ENCODE measurements around the gene NXF3.
"Not testable (repeated sequence)": the region's sequence is repeated elsewhere in the genome, so short reads cannot be mapped to it uniquely, and the experiment has no call there.

Gene NXF3

GRCh38 chrX:103092942-103093341 is at the start of gene NXF3:
Gene NXF3 (minus strand): TSS chrX:103093143. CDS start chrX:103093023, 120 bp downstream.
- no peak for DNase-seq (ENCODE audit: low read depth, low spot score)
- H3K27me3 ChIP-seq (ENCODE audit: control insufficient read depth, insufficient read depth, low read length) = no peaks in the 10 kb centered on the region
- H3K9me3 ChIP-seq (ENCODE audit: control insufficient read depth, insufficient read depth, low read length) = no peaks in the 10 kb centered on the region
- H3K4me1 ChIP-seq (ENCODE audit: control insufficient read depth, insufficient read depth, low read length) = no peaks in the 10 kb centered on the region
- WGBS (ENCODE audit: insufficient coverage, insufficient read length) = no CpG with 5 or more reads among the region's 5 CpGs
- H3K36me3 ChIP-seq (ENCODE audit: control insufficient read depth, insufficient read depth, low read length) = no peaks in the 10 kb centered on the region
- H3K27ac ChIP-seq (ENCODE audit: low read length) = no peak within 1 kb of the TSS
- no peak within 1 kb of the TSS for H3K4me3 ChIP-seq (ENCODE audit: low read length)

DNA sequence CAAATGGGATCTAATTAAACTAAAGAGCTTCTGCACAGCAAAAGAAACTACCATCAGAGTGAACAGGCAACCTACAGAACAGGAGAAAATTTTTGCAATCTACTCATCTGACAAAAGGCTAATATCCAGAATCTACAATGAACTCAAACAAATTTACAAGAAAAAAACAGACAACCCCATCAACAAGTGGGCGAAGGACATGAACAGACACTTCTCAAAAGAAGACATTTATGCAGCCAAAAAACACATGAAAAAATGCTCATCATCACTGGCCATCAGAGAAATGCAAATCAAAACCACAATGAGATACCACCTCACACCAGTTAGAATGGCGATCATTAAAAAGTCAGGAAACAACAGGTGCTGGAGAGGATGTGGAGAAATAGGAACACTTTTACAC is 43.6 kb upstream of the NXF3 start:
- H3K4me1 ChIP-seq (ENCODE audit: control insufficient read depth, insufficient read depth, low read length); H3K27me3 ChIP-seq (ENCODE audit: control insufficient read depth, insufficient read depth, low read length); H3K36me3 ChIP-seq (ENCODE audit: control insufficient read depth, insufficient read depth, low read length); DNase-seq (ENCODE audit: low read depth, low spot score); H3K9me3 ChIP-seq (ENCODE audit: control insufficient read depth, insufficient read depth, low read length); H3K4me3 ChIP-seq (ENCODE audit: low read length); H3K27ac ChIP-seq (ENCODE audit: low read length): not testable (repeated sequence)
- no CpG with 5 or more reads among the region's 2 CpGs for WGBS (ENCODE audit: insufficient coverage, insufficient read length)

DNA sequence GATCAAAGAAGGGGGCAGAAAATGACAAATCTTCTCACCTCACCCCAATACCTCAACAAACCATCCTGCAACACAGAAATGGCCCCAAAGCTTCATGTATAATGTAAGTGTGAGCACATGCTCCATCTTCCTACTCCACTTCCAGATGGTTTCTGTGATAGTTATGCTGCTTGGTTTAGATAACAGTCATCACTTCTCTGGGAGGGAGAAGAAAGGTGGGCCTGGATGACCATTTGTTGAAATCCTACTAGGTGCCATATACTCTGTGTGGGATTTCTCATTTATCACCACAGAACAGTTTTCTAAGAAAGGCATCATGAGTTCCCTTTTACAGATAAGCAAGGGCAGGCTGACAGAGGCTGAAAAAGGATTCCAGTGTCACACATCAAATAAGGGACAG is 31.3 kb upstream of the NXF3 start:
- Histone ChIP-seq H3K4me1 (ENCODE audit: control insufficient read depth, insufficient read depth, low read length) (no peaks in the 10 kb centered on the region), H3K9me3 (ENCODE audit: control insufficient read depth, insufficient read depth, low read length) (no peaks in the 10 kb centered on the region)

DNA sequence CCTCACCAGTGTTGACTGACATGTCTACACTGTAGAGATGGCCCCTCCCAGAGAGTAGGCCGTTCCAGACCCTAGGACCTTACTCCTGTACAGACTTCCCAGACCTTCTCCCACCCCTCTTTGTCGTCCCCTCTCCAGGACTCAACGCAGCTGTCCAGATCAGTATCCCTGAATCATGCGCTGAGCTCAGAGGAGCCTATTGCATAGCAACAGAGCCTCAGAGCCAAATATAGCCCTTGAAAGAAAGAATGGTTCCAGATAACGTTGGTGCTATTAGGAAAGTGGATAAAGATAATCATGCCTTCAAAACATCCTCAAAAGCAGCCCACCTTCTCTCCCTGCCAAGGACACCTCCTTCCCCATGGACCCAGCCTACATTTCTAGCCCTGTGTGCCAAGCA is 27.8 kb upstream of the NXF3 start:
- H3K9me3 ChIP-seq (ENCODE audit: control insufficient read depth, insufficient read depth, low read length) = no peaks in the 10 kb centered on the region
- DNase-seq (ENCODE audit: low read depth, low spot score) = no peak
- WGBS (ENCODE audit: insufficient coverage, insufficient read length) = no CpG with 5 or more reads among the region's 5 CpGs
- no peaks in the 10 kb centered on the region for H3K36me3 ChIP-seq (ENCODE audit: control insufficient read depth, insufficient read depth, low read length)
- no peak overlapping the region for H3K4me3 ChIP-seq (ENCODE audit: low read length)
- no peak overlapping the region for H3K27ac ChIP-seq (ENCODE audit: low read length)
- no peaks in the 10 kb centered on the region for H3K4me1 ChIP-seq (ENCODE audit: control insufficient read depth, insufficient read depth, low read length)
- H3K27me3 ChIP-seq (ENCODE audit: control insufficient read depth, insufficient read depth, low read length) = no peaks in the 10 kb centered on the region

More for the DNA sequence above, 31.3 kb upstream of the NXF3 start:
- DNase-seq (ENCODE audit: low read depth, low spot score) = no peak
- no peaks in the 10 kb centered on the region for H3K36me3 ChIP-seq (ENCODE audit: control insufficient read depth, insufficient read depth, low read length)
- H3K27ac ChIP-seq (ENCODE audit: low read length) = no peak overlapping the region
- H3K27me3 ChIP-seq (ENCODE audit: control insufficient read depth, insufficient read depth, low read length) = no peaks in the 10 kb centered on the region
- H3K4me3 ChIP-seq (ENCODE audit: low read length) = no peak overlapping the region

GRCh38 chrX:103116970-103117369 is 24.0 kb upstream of the NXF3 start:
- DNase-seq (ENCODE audit: low read depth, low spot score); H3K9me3 ChIP-seq (ENCODE audit: control insufficient read depth, insufficient read depth, low read length): not testable (repeated sequence)
- no CpG with 5 or more reads among the region's 14 CpGs for WGBS (ENCODE audit: insufficient coverage, insufficient read length)

DNA sequence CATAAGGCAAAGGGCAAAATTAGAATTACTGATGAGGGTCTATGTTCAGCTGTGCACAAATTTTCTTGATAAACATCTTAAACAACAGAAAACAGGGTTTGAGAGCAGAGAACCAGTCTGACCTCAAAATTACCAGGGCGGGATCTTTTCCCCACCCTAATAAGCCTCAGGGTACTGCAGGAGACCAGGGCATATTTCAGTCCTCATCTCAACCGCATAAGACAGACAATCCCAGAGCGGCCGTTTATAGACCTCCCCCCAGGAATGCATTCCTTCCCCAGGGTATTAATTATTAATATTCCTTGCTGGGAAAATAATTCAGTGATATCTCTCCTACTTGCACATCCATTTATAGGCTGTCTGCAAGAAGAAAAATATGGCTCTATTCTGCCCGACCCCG is 16.6 kb upstream of the NXF3 start:
- H3K36me3 ChIP-seq (ENCODE audit: control insufficient read depth, insufficient read depth, low read length); H3K27ac ChIP-seq (ENCODE audit: low read length); DNase-seq (ENCODE audit: low read depth, low spot score); H3K9me3 ChIP-seq (ENCODE audit: control insufficient read depth, insufficient read depth, low read length); H3K4me3 ChIP-seq (ENCODE audit: low read length); H3K4me1 ChIP-seq (ENCODE audit: control insufficient read depth, insufficient read depth, low read length); H3K27me3 ChIP-seq (ENCODE audit: control insufficient read depth, insufficient read depth, low read length): not testable (repeated sequence)
- WGBS (ENCODE audit: insufficient coverage, insufficient read length) = no CpG with 5 or more reads among the region's 6 CpGs

More at GRCh38 chrX:103116970-103117369, 24.0 kb upstream of the NXF3 start:
- H3K36me3 ChIP-seq (ENCODE audit: control insufficient read depth, insufficient read depth, low read length); H3K4me3 ChIP-seq (ENCODE audit: low read length); H3K4me1 ChIP-seq (ENCODE audit: control insufficient read depth, insufficient read depth, low read length); H3K27me3 ChIP-seq (ENCODE audit: control insufficient read depth, insufficient read depth, low read length); H3K27ac ChIP-seq (ENCODE audit: low read length): not testable (repeated sequence)

GRCh38 chrX:103107836-103108235 is 14.9 kb upstream of the NXF3 start:
- WGBS (ENCODE audit: insufficient coverage, insufficient read length) = no CpG with 5 or more reads among the region's 4 CpGs
- Histone ChIP-seq H3K4me3 (ENCODE audit: low read length) (no peak overlapping the region), H3K4me1 (ENCODE audit: control insufficient read depth, insufficient read depth, low read length) (no peaks in the 10 kb centered on the region), H3K9me3 (ENCODE audit: control insufficient read depth, insufficient read depth, low read length) (no peaks in the 10 kb centered on the region), H3K27ac (ENCODE audit: low read length) (no peak overlapping the region), H3K36me3 (ENCODE audit: control insufficient read depth, insufficient read depth, low read length) (no peaks in the 10 kb centered on the region), H3K27me3 (ENCODE audit: control insufficient read depth, insufficient read depth, low read length) (no peaks in the 10 kb centered on the region)
- no peak for DNase-seq (ENCODE audit: low read depth, low spot score)

- not testable (repeated sequence) for H3K4me1 ChIP-seq (ENCODE audit: control insufficient read depth, insufficient read depth, low read length); DNase-seq (ENCODE audit: low read depth, low spot score); H3K9me3 ChIP-seq (ENCODE audit: control insufficient read depth, insufficient read depth, low read length); H3K4me3 ChIP-seq (ENCODE audit: low read length); H3K27me3 ChIP-seq (ENCODE audit: control insufficient read depth, insufficient read depth, low read length); H3K27ac ChIP-seq (ENCODE audit: low read length); H3K36me3 ChIP-seq (ENCODE audit: control insufficient read depth, insufficient read depth, low read length)
- no CpG with 5 or more reads among the region's 21 CpGs for WGBS (ENCODE audit: insufficient coverage, insufficient read length)
Measured at GRCh38 chrX:103107227-103107737, 14.3 kb upstream of the NXF3 start.

- no CpG with 5 or more reads among the region's 26 CpGs for WGBS (ENCODE audit: insufficient coverage, insufficient read length)
- not testable (repeated sequence) for H3K27me3 ChIP-seq (ENCODE audit: control insufficient read depth, insufficient read depth, low read length); DNase-seq (ENCODE audit: low read depth, low spot score); H3K4me3 ChIP-seq (ENCODE audit: low read length); H3K9me3 ChIP-seq (ENCODE audit: control insufficient read depth, insufficient read depth, low read length); H3K27ac ChIP-seq (ENCODE audit: low read length); H3K36me3 ChIP-seq (ENCODE audit: control insufficient read depth, insufficient read depth, low read length); H3K4me1 ChIP-seq (ENCODE audit: control insufficient read depth, insufficient read depth, low read length)
Measured at GRCh38 chrX:103104370-103104769, 11.4 kb upstream of the NXF3 start.

GRCh38 chrX:103103866-103104265 is 10.9 kb upstream of the NXF3 start:
- H3K27me3 ChIP-seq (ENCODE audit: control insufficient read depth, insufficient read depth, low read length); H3K27ac ChIP-seq (ENCODE audit: low read length); H3K36me3 ChIP-seq (ENCODE audit: control insufficient read depth, insufficient read depth, low read length); DNase-seq (ENCODE audit: low read depth, low spot score); H3K4me1 ChIP-seq (ENCODE audit: control insufficient read depth, insufficient read depth, low read length); H3K9me3 ChIP-seq (ENCODE audit: control insufficient read depth, insufficient read depth, low read length); H3K4me3 ChIP-seq (ENCODE audit: low read length): not testable (repeated sequence)
- WGBS (ENCODE audit: insufficient coverage, insufficient read length) = no CpG with 5 or more reads among the region's 2 CpGs

- H3K4me3 ChIP-seq (ENCODE audit: low read length) = no peak overlapping the region
- no peak overlapping the region for H3K27ac ChIP-seq (ENCODE audit: low read length)
- DNase-seq (ENCODE audit: low read depth, low spot score) = no peak
- H3K4me1 ChIP-seq (ENCODE audit: control insufficient read depth, insufficient read depth, low read length) = no peaks in the 10 kb centered on the region
- no peaks in the 10 kb centered on the region for H3K9me3 ChIP-seq (ENCODE audit: control insufficient read depth, insufficient read depth, low read length)
- no CpG with 5 or more reads among the region's 3 CpGs for WGBS (ENCODE audit: insufficient coverage, insufficient read length)
- H3K36me3 ChIP-seq (ENCODE audit: control insufficient read depth, insufficient read depth, low read length) = no peaks in the 10 kb centered on the region
- no peaks in the 10 kb centered on the region for H3K27me3 ChIP-seq (ENCODE audit: control insufficient read depth, insufficient read depth, low read length)
Measured at GRCh38 chrX:103101299-103102042, 8.5 kb upstream of the NXF3 start.
